ENCODE results near the gene KDM6A.
"Not testable (repeated sequence)": the region's sequence is repeated elsewhere in the genome, so short reads cannot be mapped to it uniquely, and the experiment has no call there.

The KDM6A gene

GRCh38 chrX:45063319-45064095, 190.5 kb downstream of the KDM6A start:
- no peak overlapping the region for H3K4me2 ChIP-seq (ENCODE audit: low read length)
- no peaks in the 10 kb centered on the region for H3K9me3 ChIP-seq (ENCODE audit: low read length)
- H2AFZ ChIP-seq (ENCODE audit: low read length) = no peak overlapping the region
- no peak overlapping the region for H3K4me3 ChIP-seq (ENCODE audit: low read depth, low read length, poor library complexity, severe bottlenecking)
- H3K4me1 ChIP-seq (ENCODE audit: insufficient read depth, low read length, severe bottlenecking) = no peaks in the 10 kb centered on the region
- no peaks in the 10 kb centered on the region for H4K20me1 ChIP-seq (ENCODE audit: insufficient read depth, low read length)
- H3K9ac ChIP-seq (ENCODE audit: low read length) = no peak overlapping the region
- TF ChIP-seq EZH2 (IDR thresholded peaks at IDR 0.05; ENCODE audit: borderline replicate concordance, low read length) (no peak), CTCF (IDR thresholded peaks at IDR 0.05; ENCODE audit: low read length) (no peak)
- H3K27me3 ChIP-seq (ENCODE audit: insufficient read depth, low read length) = no peaks in the 10 kb centered on the region
- H3K36me3 ChIP-seq (ENCODE audit: insufficient read depth, low read length) = peaks cover 50% of the 10 kb centered on the region
- no peak overlapping the region for H3K27ac ChIP-seq (ENCODE audit: low read depth, low read length, poor library complexity, severe bottlenecking)
- no peaks in the 10 kb centered on the region for H3K9me2 ChIP-seq (ENCODE audit: low read depth, low read length)
- H3F3A ChIP-seq (ENCODE audit: insufficient read depth, low read length) = no peaks in the 10 kb centered on the region
- H3K79me2 ChIP-seq (ENCODE audit: insufficient read depth, low read length) = no peaks in the 10 kb centered on the region

- H3F3A ChIP-seq (ENCODE audit: insufficient read depth, low read length) = no peaks in the 10 kb centered on the region
- H2AFZ ChIP-seq (ENCODE audit: low read length) = no peak overlapping the region
- H3K79me2 ChIP-seq (ENCODE audit: insufficient read depth, low read length) = no peaks in the 10 kb centered on the region
- TF ChIP-seq EZH2 (IDR thresholded peaks at IDR 0.05; ENCODE audit: borderline replicate concordance, low read length) (no peak), CTCF (IDR thresholded peaks at IDR 0.05; ENCODE audit: low read length) (no peak)
- no peaks in the 10 kb centered on the region for H3K4me1 ChIP-seq (ENCODE audit: insufficient read depth, low read length, severe bottlenecking)
- H3K9ac ChIP-seq (ENCODE audit: low read length) = no peak overlapping the region
- H3K27me3 ChIP-seq (ENCODE audit: insufficient read depth, low read length) = no peaks in the 10 kb centered on the region
- no peak overlapping the region for H3K27ac ChIP-seq (ENCODE audit: low read depth, low read length, poor library complexity, severe bottlenecking)
- H3K36me3 ChIP-seq (ENCODE audit: insufficient read depth, low read length) = peaks cover 31% of the 10 kb centered on the region
- no peaks in the 10 kb centered on the region for H3K9me3 ChIP-seq (ENCODE audit: low read length)
- H3K9me2 ChIP-seq (ENCODE audit: low read depth, low read length) = no peaks in the 10 kb centered on the region
- H3K4me2 ChIP-seq (ENCODE audit: low read length) = no peak overlapping the region
- H4K20me1 ChIP-seq (ENCODE audit: insufficient read depth, low read length) = no peaks in the 10 kb centered on the region
- H3K4me3 ChIP-seq (ENCODE audit: low read depth, low read length, poor library complexity, severe bottlenecking) = no peak overlapping the region
Observed at GRCh38 chrX:45068569-45068968, 195.6 kb downstream of the KDM6A start.

- no peaks in the 10 kb centered on the region for H4K20me1 ChIP-seq (ENCODE audit: insufficient read depth, low read length)
- no peak overlapping the region for H2AFZ ChIP-seq (ENCODE audit: low read length)
- H3K79me2 ChIP-seq (ENCODE audit: insufficient read depth, low read length) = no peaks in the 10 kb centered on the region
- H3F3A ChIP-seq (ENCODE audit: insufficient read depth, low read length) = no peaks in the 10 kb centered on the region
- H3K27ac ChIP-seq (ENCODE audit: low read depth, low read length, poor library complexity, severe bottlenecking) = no peak overlapping the region
- H3K4me3 ChIP-seq (ENCODE audit: low read depth, low read length, poor library complexity, severe bottlenecking) = no peak overlapping the region
- TF ChIP-seq CTCF (IDR thresholded peaks at IDR 0.05; ENCODE audit: low read length) (peak; percentile 58), EZH2 (IDR thresholded peaks at IDR 0.05; ENCODE audit: borderline replicate concordance, low read length) (no peak)
- no peaks in the 10 kb centered on the region for H3K4me1 ChIP-seq (ENCODE audit: insufficient read depth, low read length, severe bottlenecking)
- H3K4me2 ChIP-seq (ENCODE audit: low read length) = no peak overlapping the region
- H3K27me3 ChIP-seq (ENCODE audit: insufficient read depth, low read length) = no peaks in the 10 kb centered on the region
- no peak overlapping the region for H3K9ac ChIP-seq (ENCODE audit: low read length)
- H3K9me2 ChIP-seq (ENCODE audit: low read depth, low read length) = no peaks in the 10 kb centered on the region
- H3K36me3 ChIP-seq (ENCODE audit: insufficient read depth, low read length) = peaks cover 16% of the 10 kb centered on the region; the same call in 1 of the 2 replicates
- no peaks in the 10 kb centered on the region for H3K9me3 ChIP-seq (ENCODE audit: low read length)
Observed at GRCh38 chrX:45070116-45071007, 197.4 kb downstream of the KDM6A start.

- not testable (repeated sequence) for H3K79me2 ChIP-seq (ENCODE audit: insufficient read depth, low read length); H3K4me2 ChIP-seq (ENCODE audit: low read length); H3K27me3 ChIP-seq (ENCODE audit: insufficient read depth, low read length); H3K9ac ChIP-seq (ENCODE audit: low read length); H3K9me2 ChIP-seq (ENCODE audit: low read depth, low read length); H3K27ac ChIP-seq (ENCODE audit: low read depth, low read length, poor library complexity, severe bottlenecking); H3K4me1 ChIP-seq (ENCODE audit: insufficient read depth, low read length, severe bottlenecking); H2AFZ ChIP-seq (ENCODE audit: low read length); H3K9me3 ChIP-seq (ENCODE audit: low read length); H3K4me3 ChIP-seq (ENCODE audit: low read depth, low read length, poor library complexity, severe bottlenecking); H4K20me1 ChIP-seq (ENCODE audit: insufficient read depth, low read length); H3F3A ChIP-seq (ENCODE audit: insufficient read depth, low read length)
- H3K36me3 ChIP-seq (ENCODE audit: insufficient read depth, low read length) = peaks cover 30% of the 10 kb centered on the region
Observed at GRCh38 chrX:45073011-45073410, 200.0 kb downstream of the KDM6A start.
